Lower leg skin (tissue), 4 donors: ENCODE data around the gene PPIL6. TPM values are rescaled to one million over a fixed set of nuclear protein-coding genes. Genes with fewer than 3 reads are reported as not detected.

Source experiments
- DNase-seq, 2 donors: peaks; one replicate each; pipeline ENCODE4 v3.0.0-alpha.2; 2019; ENCODE audit warnings: low spot score in 2 of 2
- H3K4me3 ChIP-seq: fragments of 200-600 bp; sonication (generic); 2 replicates; pipeline ENCODE4 v1.5.1; 2017; ENCODE audit warnings: mild to moderate bottlenecking, low read depth; ENCODE audit not compliant: poor library complexity, severe bottlenecking
- POLR2A ChIP-seq, 2 donors: fragments of 450-650 bp; IDR thresholded peaks; one replicate each; pipeline ENCODE4 v1.6.1; 2016 to 2017; ENCODE audit warnings: antibody characterized with exemption in 2 of 2, mild to moderate bottlenecking in 1 of 2, moderate library complexity in 1 of 2
- WGBS, 2 donors: methylation state at CpG; one replicate each; pipeline ENCODE4 v1.1.5; 2018; 5-methylcytosine and 5-hydroxymethylcytosine counted together
- intact Hi-C: fragments of 100-400 bp; cut with DNase I; formaldehyde crosslinking; loops from one replicate; pipeline ENCODE4 v1.15.0; 2023; ENCODE audit warnings: low total_unique reads
- total RNA-seq, 4 donors: library from RNA; depleted of rRNA; stranded (reverse); fragments of >200 nt; gene quantifications; one replicate each; pipeline ENCODE4 v1.1.0, GENCODE V29; 2016
- TF ChIP-seq, protein P1 (sequence below), 3 donors: fragments of 450-650 bp; IDR thresholded peaks; one replicate each; pipeline ENCODE4 v1.5.1; 2016; ENCODE audit warnings: antibody characterized with exemption in 3 of 3, mild to moderate bottlenecking in 3 of 3, moderate library complexity in 2 of 3

Gene PPIL6
- total RNA-seq, 4 donors from 2014 or later, result 1.5 to 9.1 (median 2.3) TPM

DNA sequence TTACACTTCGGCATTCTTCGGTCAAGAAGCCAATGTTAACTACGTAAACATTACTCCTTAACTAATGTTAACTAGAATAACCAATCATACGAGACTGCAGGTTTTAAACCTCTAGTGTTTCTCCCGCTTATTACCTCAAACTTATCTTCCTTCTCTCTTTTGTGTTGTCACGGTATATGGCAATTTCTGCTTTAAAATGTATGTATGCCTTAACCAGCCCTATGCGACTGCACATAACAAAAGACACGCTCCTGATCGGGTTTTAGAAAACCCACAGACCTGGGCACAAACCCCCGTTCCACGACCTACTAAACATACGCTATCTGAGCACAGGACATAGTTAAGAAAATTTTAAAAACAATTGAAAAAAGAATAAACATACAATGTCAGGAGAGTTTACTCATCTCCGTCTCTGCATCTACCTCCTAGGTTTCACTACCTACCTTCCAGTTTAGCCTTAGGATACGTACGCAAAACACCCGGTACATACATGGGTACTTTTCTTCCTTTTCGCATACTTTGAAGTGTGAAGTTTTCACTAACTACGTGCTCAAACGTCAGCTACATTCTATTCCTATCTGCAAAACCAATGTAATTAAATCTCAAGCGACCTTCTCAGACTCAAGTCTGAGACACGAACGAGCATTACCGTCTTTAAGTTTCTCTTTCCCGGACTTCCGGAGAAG lies 59.2 kb downstream of the PPIL6 start:
- DNase-seq, result no peak
- TF ChIP-seq, protein P1, sequence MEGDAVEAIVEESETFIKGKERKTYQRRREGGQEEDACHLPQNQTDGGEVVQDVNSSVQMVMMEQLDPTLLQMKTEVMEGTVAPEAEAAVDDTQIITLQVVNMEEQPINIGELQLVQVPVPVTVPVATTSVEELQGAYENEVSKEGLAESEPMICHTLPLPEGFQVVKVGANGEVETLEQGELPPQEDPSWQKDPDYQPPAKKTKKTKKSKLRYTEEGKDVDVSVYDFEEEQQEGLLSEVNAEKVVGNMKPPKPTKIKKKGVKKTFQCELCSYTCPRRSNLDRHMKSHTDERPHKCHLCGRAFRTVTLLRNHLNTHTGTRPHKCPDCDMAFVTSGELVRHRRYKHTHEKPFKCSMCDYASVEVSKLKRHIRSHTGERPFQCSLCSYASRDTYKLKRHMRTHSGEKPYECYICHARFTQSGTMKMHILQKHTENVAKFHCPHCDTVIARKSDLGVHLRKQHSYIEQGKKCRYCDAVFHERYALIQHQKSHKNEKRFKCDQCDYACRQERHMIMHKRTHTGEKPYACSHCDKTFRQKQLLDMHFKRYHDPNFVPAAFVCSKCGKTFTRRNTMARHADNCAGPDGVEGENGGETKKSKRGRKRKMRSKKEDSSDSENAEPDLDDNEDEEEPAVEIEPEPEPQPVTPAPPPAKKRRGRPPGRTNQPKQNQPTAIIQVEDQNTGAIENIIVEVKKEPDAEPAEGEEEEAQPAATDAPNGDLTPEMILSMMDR (IDR thresholded peaks at IDR 0.05), result no peak
- TF ChIP-seq POLR2A (IDR thresholded peaks at IDR 0.05), result no peak
- WGBS, 2 donors, result 0% methylated on average over 25 of the region's 25 CpGs
- peak overlapping the region; percentile 92 for H3K4me3 ChIP-seq
- intact Hi-C loops, result loop anchor here (10.0 kb wide), 1 partner anchor 196 kb away; no protein-coding TSS in a partner anchor

- TF ChIP-seq, protein P1 (IDR thresholded peaks at IDR 0.05), result no peak
- no peak for TF ChIP-seq POLR2A (IDR thresholded peaks at IDR 0.05)
- no peak for DNase-seq
- intact Hi-C loops, result loop anchor here (10.0 kb wide), 1 partner anchor 195 kb away; no protein-coding TSS in a partner anchor
- 26 to 37% methylated on average over 2 of the region's 2 CpGs for WGBS, 2 donors
- H3K4me3 ChIP-seq, result no peak overlapping the region
Observed at GRCh38 chr6:109379711-109380110, 60.7 kb downstream of the PPIL6 start.

- 82 to 83% methylated on average over 3 of the region's 3 CpGs for WGBS, 2 donors
- DNase-seq, result no peak
- intact Hi-C loops, result no loop called here
- no peak overlapping the region for H3K4me3 ChIP-seq
- TF ChIP-seq, protein P1 (IDR thresholded peaks at IDR 0.05), result no peak
- TF ChIP-seq POLR2A (IDR thresholded peaks at IDR 0.05), result no peak
Observed at GRCh38 chr6:109377717-109378116, 62.7 kb downstream of the PPIL6 start.

DNA sequence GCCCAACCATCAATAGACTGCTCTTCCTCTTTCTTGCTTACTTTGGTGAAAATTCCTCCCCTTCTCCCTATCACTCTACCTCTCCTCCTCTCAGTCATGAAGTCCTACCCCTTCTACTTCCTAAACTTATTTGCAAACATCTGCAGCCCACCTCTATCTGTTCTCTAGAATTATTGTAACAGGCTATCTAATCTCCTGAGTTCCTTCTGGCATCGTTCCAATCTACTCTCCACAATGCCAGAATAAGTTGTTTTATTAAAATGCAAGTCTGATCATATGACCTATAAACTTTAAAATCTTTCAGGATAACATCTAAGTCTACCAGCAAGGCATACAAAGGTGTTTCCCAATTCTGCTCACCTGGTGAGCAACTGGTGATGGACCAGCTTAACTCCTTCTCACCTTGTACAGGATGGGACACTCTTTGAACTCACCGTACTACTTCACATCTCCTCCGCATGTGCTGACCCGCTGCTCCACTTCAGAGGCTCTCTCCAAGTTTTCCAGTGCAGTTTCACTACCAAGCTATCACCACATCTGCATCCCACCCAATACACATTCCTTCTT lies 66.0 kb downstream of the PPIL6 start:
- intact Hi-C loops, result no loop called here
- TF ChIP-seq POLR2A (IDR thresholded peaks at IDR 0.05), result no peak
- TF ChIP-seq, protein P1 (IDR thresholded peaks at IDR 0.05), result no peak
- 58 to 66% methylated on average over 4 of the region's 4 CpGs for WGBS, 2 donors
- DNase-seq, result no peak
- H3K4me3 ChIP-seq, result no peak overlapping the region

GRCh38 chr6:109373762-109374161 lies 66.7 kb downstream of the PPIL6 start:
- TF ChIP-seq, protein P1 (IDR thresholded peaks at IDR 0.05), result no peak
- TF ChIP-seq POLR2A (IDR thresholded peaks at IDR 0.05), result no peak
- intact Hi-C loops, result no loop called here
- DNase-seq, result no peak
- WGBS, 2 donors, result 82 to 86% methylated on average over 4 of the region's 4 CpGs
- H3K4me3 ChIP-seq, result no peak overlapping the region
